Endothelial cell of umbilical vein (primary cell): ENCODE data around the gene EMID1. TPM values are rescaled to one million over a fixed set of nuclear protein-coding genes. Genes with fewer than 3 reads are reported as not detected.

Source experiments
- BruUV-seq: library from RNA; stranded (reverse); fragments of 400-500 nt; replicated peaks from 2 replicates; lab custom pipeline; 2021; lab: Mats Ljungman, UMichigan
- CTCF ChIA-PET: fragments of 300-600, 350-600 bp; sonication (Branson Sonifier 250); formaldehyde crosslinking; loops from one replicate; lab custom pipeline; 2021; ENCODE audit warnings: antibody characterized with exemption, inconsistent platforms; lab: Charles Lee
- POLR2A ChIA-PET: fragments of 300-600, 350-600 bp; sonication (Branson Sonifier 250); formaldehyde crosslinking; loops from one replicate; lab custom pipeline; 2021; ENCODE audit warnings: antibody characterized with exemption, inconsistent platforms; lab: Charles Lee
- DNase-seq: peaks from one replicate; pipeline ENCODE4 v3.0.0-alpha.2; 2011; ENCODE audit warnings: low read depth, low spot score
- FAIRE-seq: peaks from 2 replicates; lab custom pipeline; 2011; peaks lifted over from hg19 to GRCh38; lab: Jason Lieb, UNC
- H2AFZ ChIP-seq: 2 replicates; pipeline ENCODE4 v1.6.0; 2012; ENCODE audit warnings: low read depth, low read length, control low read depth, inconsistent platforms
- H3K27ac ChIP-seq: 2 replicates; pipeline ENCODE4 v1.5.1; 2011; ENCODE audit warnings: low read depth, mild to moderate bottlenecking, control low read depth, low read length, moderate library complexity; ENCODE audit not compliant: insufficient read depth
- H3K27me3 ChIP-seq, 2 experiments: 2 replicates each; pipeline versions ENCODE4 v1.6.0 to v1.6.1; 2011; ENCODE audit warnings: low read length in 2 of 2, mixed read lengths in 1 of 2; ENCODE audit not compliant: control insufficient read depth in 2 of 2, insufficient read depth in 2 of 2
- H3K36me3 ChIP-seq, 2 experiments: 2 replicates in 1 of 2; 3 replicates in 1 of 2; pipeline ENCODE4 v1.5.1; 2011; ENCODE audit warnings: low read length in 2 of 2, mild to moderate bottlenecking in 1 of 2, moderate library complexity in 1 of 2; ENCODE audit not compliant: control insufficient read depth in 2 of 2, insufficient read depth in 2 of 2; ENCODE audit errors: extremely low read depth in 1 of 2
- H3K4me1 ChIP-seq: 3 replicates; pipeline ENCODE4 v1.5.1; 2011; ENCODE audit warnings: mild to moderate bottlenecking, low read length; ENCODE audit not compliant: control insufficient read depth, insufficient read depth; ENCODE audit errors: extremely low read depth
- H3K4me2 ChIP-seq: 2 replicates; pipeline ENCODE4 v1.6.1; 2011; ENCODE audit warnings: low read length, control low read depth, mixed read lengths; ENCODE audit not compliant: insufficient read depth
- H3K4me3 ChIP-seq, 3 experiments: fragments of 200-600 bp in 1 of 3; sonication (generic), shearing (Covaris generic) in 1 of 3; replicated peaks in 1 of 3; 2 replicates each; pipeline ENCODE4 v1.5.1; 2011 to 2016; ENCODE audit warnings: control low read depth in 3 of 3, low read length in 3 of 3, mild to moderate bottlenecking in 2 of 3, inconsistent platforms in 1 of 3, low read depth in 1 of 3, moderate library complexity in 1 of 3; ENCODE audit not compliant: insufficient read depth in 1 of 3
- H3K79me2 ChIP-seq: 2 replicates; pipeline ENCODE4 v1.6.0; 2012; ENCODE audit warnings: low read length, inconsistent platforms; ENCODE audit not compliant: control insufficient read depth, insufficient read depth
- H3K9ac ChIP-seq: replicated peaks from 2 replicates; pipeline ENCODE3; 2011; ENCODE audit warnings: low read length, control low read depth; ENCODE audit not compliant: insufficient read depth; ENCODE audit errors: extremely low read depth
- H3K9me1 ChIP-seq: replicated peaks from 3 replicates; pipeline ENCODE4 v1.6.0; 2011; ENCODE audit warnings: mild to moderate bottlenecking, low read length; ENCODE audit not compliant: control insufficient read depth, insufficient read depth; ENCODE audit errors: extremely low read depth
- H3K9me3 ChIP-seq: replicated peaks from 2 replicates; pipeline ENCODE4 v1.5.1; 2012; ENCODE audit warnings: low read length, inconsistent platforms; ENCODE audit not compliant: control insufficient read depth, insufficient read depth
- H4K20me1 ChIP-seq: replicated peaks from 2 replicates; pipeline ENCODE3; 2011; ENCODE audit warnings: mild to moderate bottlenecking, low read length; ENCODE audit not compliant: control insufficient read depth, insufficient read depth; ENCODE audit errors: extremely low read depth
- EZH2 ChIP-seq: IDR thresholded peaks from 2 replicates; pipeline ENCODE4 v1.6.1; 2012; ENCODE audit warnings: borderline replicate concordance, low read depth, mild to moderate bottlenecking, moderate library complexity, low read length, inconsistent platforms; ENCODE audit not compliant: severe bottlenecking
- FOS ChIP-seq: IDR thresholded peaks from 2 replicates; pipeline ENCODE4 v1.6.1; 2011; ENCODE audit warnings: mild to moderate bottlenecking, low read length, moderate library complexity, borderline replicate concordance; ENCODE audit not compliant: insufficient read depth
- GATA2 ChIP-seq: IDR thresholded peaks from 2 replicates; pipeline ENCODE4 v1.7.0; 2011; ENCODE audit warnings: low read depth, mild to moderate bottlenecking, moderate library complexity, mixed read lengths, low read length; ENCODE audit not compliant: insufficient read length, insufficient read depth
- JUN ChIP-seq: IDR thresholded peaks from 2 replicates; pipeline ENCODE4 v1.6.1; 2011; ENCODE audit warnings: borderline replicate concordance, low read depth; ENCODE audit not compliant: insufficient read length, insufficient read depth
- MYC ChIP-seq: IDR thresholded peaks from one replicate; pipeline ENCODE4 v1.6.1; 2011; ENCODE audit warnings: mild to moderate bottlenecking, low read depth, low read length
- POLR2A ChIP-seq: IDR thresholded peaks from 2 replicates; pipeline ENCODE4 v1.6.1; 2012; ENCODE audit warnings: low read depth, mild to moderate bottlenecking, control low read depth, low read length
- POLR2AphosphoS5 ChIP-seq: IDR thresholded peaks from 2 replicates; pipeline ENCODE4 v1.6.1; 2012; ENCODE audit warnings: low read depth, mild to moderate bottlenecking, control low read depth, low read length, moderate library complexity; ENCODE audit not compliant: insufficient read depth
- dilution Hi-C: fragments of 300-500 bp; cut with MboI; formaldehyde crosslinking; loops from one replicate; pipeline ENCODE4 v1.15.0; 2019; ENCODE audit warnings: low sequenced_read_pairs; ENCODE audit not compliant: extremely low pct_ligation_motif_present
- intact Hi-C: fragments of 100-400 bp; cut with micrococcal nuclease; formaldehyde crosslinking; loops from one replicate; pipeline ENCODE4 v1.10.0; 2022
- polyA plus RNA-seq, 4 experiments: library from polyadenylated mRNA; depleted of rRNA in 3 of 4; stranded (reverse) in 3 of 4; unstranded in 1 of 4; fragments of >200 nt; gene quantifications; 2 replicates each; pipeline versions ENCODE4 v1.2.1 to v1.2.3, GENCODE V29; 2011 to 2012; ENCODE audit warnings: missing spikeins in 1 of 4
- total RNA-seq: library from RNA; stranded (reverse); gene quantifications from 2 replicates; pipeline ENCODE4 v1.2.3, GENCODE V29; 2021
- TF ChIP-seq, protein P1 (sequence below), 2 donors: IDR thresholded peaks; 1 replicate in 1 of 2; 2 replicates in 1 of 2; pipeline ENCODE4 v1.5.1; 2011; ENCODE audit warnings: low read length in 2 of 2, mild to moderate bottlenecking in 2 of 2, moderate library complexity in 2 of 2, control low read depth in 1 of 2, inconsistent platforms in 1 of 2, low read depth in 1 of 2; ENCODE audit not compliant: insufficient read depth in 1 of 2; ENCODE audit errors: extremely low read depth in 1 of 2
- TF ChIP-seq, protein P2 (sequence below): IDR thresholded peaks from 2 replicates; pipeline ENCODE4 v1.6.1; 2011; ENCODE audit not compliant: insufficient read depth, insufficient read length

Gene EMID1
- total and polyA plus RNA-seq, 2 donors (not counting 3 experiments of a cell fraction or from before 2014, with no cell fraction given): 0.51 to 0.75 TPM

DNA sequence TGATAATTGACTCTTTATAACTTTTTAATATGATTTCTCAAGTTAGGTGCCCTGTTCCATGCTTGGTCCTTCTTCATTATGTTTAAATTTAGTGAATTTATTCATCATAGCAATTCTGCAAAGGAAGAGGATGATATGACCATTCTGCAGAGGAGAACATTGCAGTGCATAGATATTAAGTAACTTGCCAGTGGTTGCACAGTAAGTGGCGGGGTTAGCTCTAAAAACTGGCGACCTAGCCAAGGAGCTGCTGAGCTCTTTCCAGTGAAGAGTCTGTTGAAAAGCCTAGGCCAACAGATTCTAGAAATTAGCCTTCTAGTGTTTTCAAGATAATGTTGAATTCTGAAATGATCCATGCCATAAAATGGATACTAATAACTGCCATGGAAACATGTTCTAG lies 66.9 kb downstream of the EMID1 start:
- no peak overlapping the region for H3K4me3 ChIP-seq
- H3K9me3 ChIP-seq: no peaks in the 10 kb centered on the region
- no peak overlapping the region for H2AFZ ChIP-seq
- ChIA-PET CTCF (no interaction called here), POLR2A (no interaction called here)
- H3K27ac ChIP-seq: no peak overlapping the region
- H3K9ac ChIP-seq: no peak overlapping the region
- H3K9me1 ChIP-seq: no peaks in the 10 kb centered on the region
- dilution Hi-C loops (no loop called here), intact Hi-C loops (no loop called here)
- no peaks in the 10 kb centered on the region for H3K27me3 ChIP-seq
- H3K4me1 ChIP-seq: peaks cover 24% of the 10 kb centered on the region
- H4K20me1 ChIP-seq: peaks cover 23% of the 10 kb centered on the region
- H3K36me3 ChIP-seq: peaks cover 16 to 54% of the 10 kb centered on the region in 2 experiments
- no peak for DNase-seq
- H3K79me2 ChIP-seq: peaks cover 96% of the 10 kb centered on the region
- no peak overlapping the region for H3K4me2 ChIP-seq
- BruUV-seq: no TSS peak
- TF ChIP-seq, protein P1, sequence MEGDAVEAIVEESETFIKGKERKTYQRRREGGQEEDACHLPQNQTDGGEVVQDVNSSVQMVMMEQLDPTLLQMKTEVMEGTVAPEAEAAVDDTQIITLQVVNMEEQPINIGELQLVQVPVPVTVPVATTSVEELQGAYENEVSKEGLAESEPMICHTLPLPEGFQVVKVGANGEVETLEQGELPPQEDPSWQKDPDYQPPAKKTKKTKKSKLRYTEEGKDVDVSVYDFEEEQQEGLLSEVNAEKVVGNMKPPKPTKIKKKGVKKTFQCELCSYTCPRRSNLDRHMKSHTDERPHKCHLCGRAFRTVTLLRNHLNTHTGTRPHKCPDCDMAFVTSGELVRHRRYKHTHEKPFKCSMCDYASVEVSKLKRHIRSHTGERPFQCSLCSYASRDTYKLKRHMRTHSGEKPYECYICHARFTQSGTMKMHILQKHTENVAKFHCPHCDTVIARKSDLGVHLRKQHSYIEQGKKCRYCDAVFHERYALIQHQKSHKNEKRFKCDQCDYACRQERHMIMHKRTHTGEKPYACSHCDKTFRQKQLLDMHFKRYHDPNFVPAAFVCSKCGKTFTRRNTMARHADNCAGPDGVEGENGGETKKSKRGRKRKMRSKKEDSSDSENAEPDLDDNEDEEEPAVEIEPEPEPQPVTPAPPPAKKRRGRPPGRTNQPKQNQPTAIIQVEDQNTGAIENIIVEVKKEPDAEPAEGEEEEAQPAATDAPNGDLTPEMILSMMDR (IDR thresholded peaks at IDR 0.05; ENCODE audit: extremely low read depth in 1 of 2, insufficient read depth in 1 of 2, low read depth in 1 of 2, low read length in 2 of 2): no peak
- TF ChIP-seq GATA2 (no peak), EZH2 (no peak), JUN (no peak), POLR2A (no peak), POLR2AphosphoS5 (no peak), MYC (no peak), FOS (no peak)
- TF ChIP-seq, protein P2, sequence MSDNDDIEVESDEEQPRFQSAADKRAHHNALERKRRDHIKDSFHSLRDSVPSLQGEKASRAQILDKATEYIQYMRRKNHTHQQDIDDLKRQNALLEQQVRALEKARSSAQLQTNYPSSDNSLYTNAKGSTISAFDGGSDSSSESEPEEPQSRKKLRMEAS: no peak
- no peak for FAIRE-seq
